HG02678 (cell line): Measurements from ENCODE around the gene GINS2.

Experiments
- ATAC-seq: cut with Tn5 transposase; IDR thresholded peaks from one replicate; pipeline ENCODE4 v1.9.1; 2021; ENCODE audit warnings: mild to moderate bottlenecking, moderate library complexity; ENCODE audit not compliant: unreplicated experiment

Gene GINS2

GRCh38 chr16:85641776-85642176, 47.0 kb downstream of the GINS2 start:
- no peak for ATAC-seq

GRCh38 chr16:85641305-85641704, 47.4 kb downstream of the GINS2 start:
- no peak for ATAC-seq

- ATAC-seq = no peak
These were observed 48.2 kb downstream of the GINS2 start for GRCh38 chr16:85640585-85640984.

GRCh38 chr16:85640254-85640558, 48.5 kb downstream of the GINS2 start:
- no peak for ATAC-seq

- no peak for ATAC-seq
These were observed 49.1 kb downstream of the GINS2 start for GRCh38 chr16:85639529-85640253.

GRCh38 chr16:85638695-85639409, 49.9 kb downstream of the GINS2 start:
- ATAC-seq = no peak

GRCh38 chr16:85637808-85638647, 50.7 kb downstream of the GINS2 start:
- no peak for ATAC-seq

GRCh38 chr16:85637061-85637807, 51.5 kb downstream of the GINS2 start:
- no peak for ATAC-seq

- no peak for ATAC-seq
These were observed 52.4 kb downstream of the GINS2 start for GRCh38 chr16:85636234-85636812.

GRCh38 chr16:85635545-85636140, 53.1 kb downstream of the GINS2 start:
- no peak for ATAC-seq

- no peak for ATAC-seq
These were observed 53.8 kb downstream of the GINS2 start for GRCh38 chr16:85634747-85635544.

- no peak for ATAC-seq
These were observed 54.9 kb downstream of the GINS2 start for GRCh38 chr16:85633888-85634287.

GRCh38 chr16:85633438-85633743, 55.4 kb downstream of the GINS2 start:
- ATAC-seq = no peak

- no peak for ATAC-seq
These were observed 55.9 kb downstream of the GINS2 start for GRCh38 chr16:85632709-85633437.

GRCh38 chr16:85631802-85632393, 56.9 kb downstream of the GINS2 start:
- no peak for ATAC-seq

GRCh38 chr16:85631230-85631629, 57.5 kb downstream of the GINS2 start:
- ATAC-seq = no peak

GRCh38 chr16:85629853-85630252, 58.9 kb downstream of the GINS2 start:
- ATAC-seq = no peak

GRCh38 chr16:85629326-85629725, 59.4 kb downstream of the GINS2 start:
- no peak for ATAC-seq

- no peak for ATAC-seq
These were observed 60.1 kb downstream of the GINS2 start for GRCh38 chr16:85628645-85629044.
